OCI-LY3 (cell line): ENCODE measurements around the gene FBXO8.

Experiments
- EZH2phosphoT487 ChIP-seq: fragments of 200-600 bp; shearing (Covaris generic); IDR thresholded peaks from 2 replicates; pipeline ENCODE4 v1.6.1; 2018; ENCODE audit warnings: antibody characterized with exemption, mixed run types, low read depth
- TF ChIP-seq, protein P1 (sequence below): fragments of 200-600, 300-600 bp; sonication (generic); IDR thresholded peaks from 2 replicates; pipeline ENCODE4 v1.5.1; 2014; ENCODE audit warnings: antibody characterized with exemption, low read length, low read depth

DNA sequence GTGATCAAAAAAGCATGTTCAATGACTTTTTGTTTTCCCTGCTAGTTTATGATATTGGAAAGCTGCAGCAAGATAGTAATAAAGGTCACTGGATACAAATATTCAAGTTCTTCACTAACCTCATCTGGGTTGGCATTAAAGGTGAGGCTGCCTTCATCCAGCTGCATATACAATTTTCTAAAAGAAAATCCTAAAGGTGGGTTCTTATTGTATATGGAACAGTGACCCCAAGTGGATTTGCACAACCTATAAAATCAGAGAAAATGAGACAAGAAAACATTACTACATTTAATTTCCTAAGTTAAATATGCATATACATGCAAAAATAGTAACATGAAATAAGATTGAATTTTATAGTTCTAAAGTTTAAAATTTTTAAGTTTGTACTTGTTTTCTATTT, 23.9 kb downstream of the FBXO8 start:
- TF ChIP-seq, protein P1, sequence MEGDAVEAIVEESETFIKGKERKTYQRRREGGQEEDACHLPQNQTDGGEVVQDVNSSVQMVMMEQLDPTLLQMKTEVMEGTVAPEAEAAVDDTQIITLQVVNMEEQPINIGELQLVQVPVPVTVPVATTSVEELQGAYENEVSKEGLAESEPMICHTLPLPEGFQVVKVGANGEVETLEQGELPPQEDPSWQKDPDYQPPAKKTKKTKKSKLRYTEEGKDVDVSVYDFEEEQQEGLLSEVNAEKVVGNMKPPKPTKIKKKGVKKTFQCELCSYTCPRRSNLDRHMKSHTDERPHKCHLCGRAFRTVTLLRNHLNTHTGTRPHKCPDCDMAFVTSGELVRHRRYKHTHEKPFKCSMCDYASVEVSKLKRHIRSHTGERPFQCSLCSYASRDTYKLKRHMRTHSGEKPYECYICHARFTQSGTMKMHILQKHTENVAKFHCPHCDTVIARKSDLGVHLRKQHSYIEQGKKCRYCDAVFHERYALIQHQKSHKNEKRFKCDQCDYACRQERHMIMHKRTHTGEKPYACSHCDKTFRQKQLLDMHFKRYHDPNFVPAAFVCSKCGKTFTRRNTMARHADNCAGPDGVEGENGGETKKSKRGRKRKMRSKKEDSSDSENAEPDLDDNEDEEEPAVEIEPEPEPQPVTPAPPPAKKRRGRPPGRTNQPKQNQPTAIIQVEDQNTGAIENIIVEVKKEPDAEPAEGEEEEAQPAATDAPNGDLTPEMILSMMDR: peak; percentile 40
- TF ChIP-seq EZH2phosphoT487: no peak
